GM12892 (cell line): Measurements from ENCODE around the gene CAPSL. TPM values are rescaled to one million over a fixed set of nuclear protein-coding genes. Genes with fewer than 3 reads are reported as not detected.
"Not testable (repeated sequence)": the region's sequence is repeated elsewhere in the genome, so short reads cannot be mapped to it uniquely, and the experiment has no call there.

ENCODE experiments used
- DNase-seq: peaks from one replicate; pipeline ENCODE4 v3.0.0; 2011; ENCODE audit not compliant: insufficient read length
- FAIRE-seq: peaks from 2 replicates; lab custom pipeline; 2011; peaks lifted over from hg19 to GRCh38; lab: Jason Lieb, UNC
- POLR2A ChIP-seq: IDR thresholded peaks from 2 replicates; pipeline ENCODE4 v1.6.1; 2011; ENCODE audit warnings: low read depth, low read length, control low read depth
- POLR2AphosphoS5 ChIP-seq: IDR thresholded peaks from 2 replicates; pipeline ENCODE4 v1.6.1; 2011; ENCODE audit warnings: low read depth, low read length, control low read depth
- TAF1 ChIP-seq: IDR thresholded peaks from 2 replicates; pipeline ENCODE4 v1.6.1; 2011; ENCODE audit warnings: low read depth, mild to moderate bottlenecking, control low read depth, low read length, borderline replicate concordance
- polyA plus RNA-seq: library from polyadenylated mRNA; unstranded; fragments of >200 nt; gene quantifications from one replicate; pipeline ENCODE4 v1.2.1, GENCODE V29; 2012; ENCODE audit warnings: missing spikeins, inconsistent platforms; ENCODE audit not compliant: missing spikeins

CAPSL gene
- polyA plus RNA-seq, result 0.49 TPM

DNA sequence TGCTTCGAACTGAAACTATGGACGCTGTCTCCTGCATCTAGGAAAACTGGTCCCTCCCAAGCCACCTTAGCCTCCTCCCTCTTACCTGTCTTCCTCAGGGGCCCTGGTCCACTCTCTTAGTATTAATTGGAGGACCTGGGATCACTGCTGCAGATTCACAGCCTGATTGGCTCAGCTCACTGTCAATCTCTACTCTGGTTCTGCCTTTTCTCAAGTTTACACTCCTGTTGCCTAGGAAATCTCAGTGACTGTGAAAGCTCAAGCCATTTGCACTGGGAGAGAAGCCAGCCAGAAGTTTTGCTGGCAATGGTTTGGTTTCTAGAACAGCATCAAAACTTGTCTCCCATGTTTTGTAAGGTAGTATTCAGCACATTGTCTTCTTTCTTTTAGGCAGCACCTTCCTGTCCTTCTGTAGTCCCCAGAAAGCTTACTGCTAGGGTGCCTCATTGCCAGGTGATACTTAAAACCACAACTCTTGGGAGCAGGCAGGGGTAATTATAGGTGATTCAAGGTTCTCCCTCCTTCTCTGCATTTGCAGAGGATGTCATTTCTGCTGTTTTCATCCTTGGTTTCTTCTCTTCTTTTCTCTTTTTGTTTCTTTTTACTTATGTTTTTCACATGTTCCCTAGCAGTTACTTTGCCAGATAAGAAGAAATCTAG, at the start of gene CAPSL:
TSS of gene CAPSL (minus strand) at position 55 of the 660 bp plus-strand sequence. CDS start 17,502 bp downstream, outside the sequence.
- DNase-seq, result no peak
- no peak for FAIRE-seq
- no peak for TF ChIP-seq POLR2A
- no peak for TF ChIP-seq TAF1
- TF ChIP-seq POLR2AphosphoS5, result no peak

DNA sequence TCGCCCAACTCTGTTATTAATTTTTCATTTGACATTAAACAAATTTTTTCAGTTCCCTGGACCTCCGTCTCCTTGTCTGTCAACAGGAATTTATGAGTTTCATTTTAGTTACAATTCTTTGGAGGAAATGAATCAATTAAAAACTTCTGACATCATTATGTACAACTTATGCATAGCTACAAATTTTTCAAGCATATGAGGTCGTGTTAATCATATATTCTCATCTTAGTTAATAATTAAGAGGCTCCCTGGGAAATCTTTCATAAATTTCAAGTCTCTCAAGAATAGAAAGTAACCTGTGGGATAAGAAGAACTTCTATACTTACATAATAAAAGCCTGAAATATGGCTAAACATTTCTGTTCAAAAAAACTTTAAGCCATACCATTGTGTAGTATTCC, 49.4 kb upstream of the CAPSL start:
- DNase-seq, result no peak
- TF ChIP-seq POLR2AphosphoS5 (no peak), POLR2A (no peak), TAF1 (no peak)
- no peak for FAIRE-seq

DNA sequence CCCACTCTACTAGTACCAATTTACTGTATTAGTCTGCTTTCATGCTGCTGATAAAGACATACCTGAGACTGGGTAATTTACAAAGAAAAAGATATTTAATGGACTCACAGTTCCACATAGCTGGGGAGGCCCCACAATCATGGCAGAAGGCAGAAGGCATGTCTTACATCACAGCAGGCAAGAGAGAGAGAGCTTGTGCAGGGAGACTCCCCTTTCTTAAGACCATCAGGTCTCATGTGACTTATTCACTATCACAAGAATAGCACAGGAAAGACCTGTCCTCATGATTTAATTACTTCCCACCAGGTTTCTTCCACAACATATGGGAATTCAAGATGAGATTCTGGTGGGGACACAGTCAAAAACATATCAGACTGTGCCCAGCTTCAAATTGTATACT, 41.3 kb upstream of the CAPSL start:
- TF ChIP-seq POLR2AphosphoS5 (no peak), POLR2A (no peak), TAF1 (no peak)
- DNase-seq (no peak), FAIRE-seq (no peak)

DNA sequence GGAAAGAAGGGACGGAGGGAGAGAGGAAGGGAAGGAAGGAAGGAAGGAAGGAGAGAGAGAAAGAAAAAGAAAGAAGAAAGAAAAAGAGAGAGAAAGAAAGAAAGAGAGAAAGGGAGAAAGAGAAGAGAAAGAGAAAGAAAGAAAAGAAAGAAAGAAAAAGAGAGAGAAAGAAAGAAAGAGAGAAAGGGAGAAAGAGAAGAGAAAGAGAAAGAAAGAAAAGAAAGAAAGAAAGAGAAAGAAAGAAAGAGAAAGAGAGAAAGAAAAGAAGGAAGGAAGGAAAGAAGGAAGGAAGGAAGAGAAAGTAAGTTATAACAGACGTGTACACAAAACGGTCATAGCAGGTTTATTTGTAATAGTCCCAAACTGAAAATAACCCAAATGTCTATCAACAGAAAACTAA, 38.4 kb upstream of the CAPSL start:
- DNase-seq, FAIRE-seq: not testable (repeated sequence)

DNA sequence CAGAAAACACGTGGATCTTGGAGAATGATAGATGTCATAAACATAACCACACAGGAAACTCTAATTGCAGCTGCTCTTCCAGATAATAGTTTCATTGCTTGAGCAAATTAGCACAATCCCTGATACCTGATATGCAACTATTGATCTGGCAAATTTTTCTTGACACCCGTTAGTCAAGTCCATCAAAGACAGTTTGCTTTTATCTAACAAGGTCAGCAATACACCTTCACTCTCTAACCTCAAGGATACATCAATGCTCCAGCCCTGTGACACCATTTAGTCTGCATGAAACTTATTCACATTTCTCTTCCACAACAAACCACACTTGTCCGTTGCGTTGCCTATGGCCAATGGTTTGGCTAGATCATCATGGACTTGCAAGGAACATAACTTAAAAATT, 36.1 kb upstream of the CAPSL start:
- FAIRE-seq (no peak), DNase-seq (no peak)
- TF ChIP-seq POLR2AphosphoS5 (no peak), TAF1 (no peak), POLR2A (no peak)

DNA sequence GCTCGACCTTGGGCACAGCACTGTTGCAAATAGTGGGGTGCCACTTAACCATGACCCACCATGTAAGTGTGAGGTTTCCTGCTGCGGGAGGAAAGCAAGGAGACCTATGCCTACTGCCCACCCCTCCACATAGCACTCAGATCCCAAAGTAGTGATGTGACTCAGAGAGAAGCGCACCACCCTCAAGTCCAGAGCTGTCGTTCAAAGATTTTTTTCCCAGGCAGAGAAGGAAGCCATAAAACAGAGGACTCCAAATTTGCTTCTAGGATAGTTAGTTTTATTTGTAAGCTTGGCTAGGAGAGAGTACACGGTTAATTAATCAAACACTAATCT, 33.4 kb upstream of the CAPSL start:
- DNase-seq (no peak), FAIRE-seq (no peak)
- no peak for TF ChIP-seq TAF1
- no peak for TF ChIP-seq POLR2A
- no peak for TF ChIP-seq POLR2AphosphoS5

DNA sequence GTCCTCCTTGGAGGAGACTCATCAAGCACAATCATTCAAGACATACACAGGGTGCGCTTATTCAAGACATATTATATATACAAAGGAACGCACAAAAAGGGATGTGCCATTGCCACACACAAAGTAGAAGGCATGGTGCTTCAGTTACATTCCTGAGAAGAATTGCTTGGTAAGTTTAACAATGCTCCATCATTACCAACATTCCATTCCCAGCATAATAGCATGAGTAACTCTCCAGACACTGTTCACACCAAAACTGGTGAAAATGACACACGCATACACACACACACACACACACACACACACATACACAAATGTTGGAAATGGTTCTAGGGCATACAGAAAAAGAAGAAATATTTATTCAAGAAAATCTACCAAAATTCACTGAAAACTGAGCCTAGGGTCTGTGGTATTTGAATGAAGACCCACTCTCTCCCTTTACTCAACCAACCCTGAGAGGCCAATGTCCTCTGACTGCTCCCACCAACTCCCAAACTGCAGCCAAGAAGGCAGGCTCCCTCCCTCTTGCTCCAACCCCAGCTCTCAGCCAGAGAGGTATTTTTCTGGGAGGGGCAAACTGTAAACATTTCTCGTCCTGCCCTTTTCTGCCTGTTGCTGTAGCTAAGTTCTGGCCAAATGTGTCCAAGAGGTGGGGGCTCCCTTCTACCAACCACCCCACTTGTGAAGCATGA, 32.9 kb upstream of the CAPSL start:
- TF ChIP-seq POLR2A, result no peak
- TF ChIP-seq POLR2AphosphoS5, result no peak
- TF ChIP-seq TAF1, result no peak
- DNase-seq (no peak), FAIRE-seq (no peak)

DNA sequence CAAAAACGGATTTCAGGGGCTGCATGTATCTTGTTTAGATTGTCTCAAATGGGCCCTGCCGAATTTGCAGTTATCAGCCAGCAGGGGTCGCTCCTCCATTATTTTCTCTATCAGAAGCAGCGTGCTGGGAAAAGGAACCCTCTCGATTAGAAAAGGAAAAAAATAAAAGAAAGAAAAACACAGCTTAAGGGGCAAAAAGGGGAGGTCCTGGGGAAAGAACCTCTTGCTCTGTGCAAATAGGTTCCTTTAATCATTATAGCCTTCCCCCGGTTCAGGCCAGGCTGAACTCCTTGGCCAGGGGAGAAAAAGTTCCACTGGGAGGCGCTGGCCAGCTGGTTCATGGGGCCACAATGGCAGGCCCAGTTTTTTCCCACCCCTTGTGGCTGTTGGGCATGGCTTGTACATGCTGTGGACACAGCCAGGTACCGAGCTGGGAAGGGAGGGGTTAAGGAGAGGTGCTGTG, 25.0 kb upstream of the CAPSL start:
- TF ChIP-seq POLR2AphosphoS5 (no peak), TAF1 (no peak), POLR2A (no peak)
- FAIRE-seq (no peak), DNase-seq (no peak)

DNA sequence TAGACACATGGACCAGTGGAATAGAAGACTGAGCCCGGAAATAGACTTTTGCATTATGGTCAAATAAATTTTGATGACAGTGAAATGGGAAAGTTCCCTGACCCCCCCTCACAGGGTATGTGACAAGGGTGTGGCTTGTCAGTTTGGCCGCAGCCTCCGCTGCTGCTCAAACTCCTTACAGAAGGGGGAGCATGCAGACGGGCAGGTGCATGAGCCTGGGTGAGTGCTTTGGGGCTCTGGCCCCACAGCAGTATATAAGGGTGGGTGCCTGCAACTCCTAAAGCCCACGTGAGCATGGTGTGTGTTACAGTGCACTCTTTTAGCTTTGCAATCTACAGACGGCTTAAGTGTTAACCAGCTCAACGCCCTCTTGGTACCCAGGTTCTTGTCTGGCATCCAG, 21.9 kb upstream of the CAPSL start:
- DNase-seq, result no peak
- TF ChIP-seq TAF1 (no peak), POLR2AphosphoS5 (no peak), POLR2A (no peak)
- FAIRE-seq, result no peak

DNA sequence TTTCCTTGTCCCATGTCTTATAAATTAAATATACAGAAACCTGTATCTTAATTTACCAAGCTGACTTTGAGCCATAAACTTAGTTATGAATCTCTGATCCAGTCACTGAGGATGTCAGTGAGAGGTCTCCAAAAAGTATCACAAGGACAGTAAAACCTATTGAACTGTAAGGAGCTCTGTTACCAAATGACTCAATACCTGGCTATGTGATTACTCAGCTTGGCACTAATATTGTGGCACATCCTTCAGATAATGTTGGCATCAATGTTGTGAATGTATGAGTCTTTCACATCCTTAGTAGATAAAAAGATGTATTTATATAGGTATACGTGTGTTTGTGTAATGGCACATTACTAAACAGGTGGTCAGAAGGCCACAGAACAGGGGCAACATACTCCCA, 18.0 kb upstream of the CAPSL start:
- DNase-seq, result no peak
- TF ChIP-seq POLR2AphosphoS5, result no peak
- no peak for TF ChIP-seq TAF1
- TF ChIP-seq POLR2A, result no peak
- no peak for FAIRE-seq

DNA sequence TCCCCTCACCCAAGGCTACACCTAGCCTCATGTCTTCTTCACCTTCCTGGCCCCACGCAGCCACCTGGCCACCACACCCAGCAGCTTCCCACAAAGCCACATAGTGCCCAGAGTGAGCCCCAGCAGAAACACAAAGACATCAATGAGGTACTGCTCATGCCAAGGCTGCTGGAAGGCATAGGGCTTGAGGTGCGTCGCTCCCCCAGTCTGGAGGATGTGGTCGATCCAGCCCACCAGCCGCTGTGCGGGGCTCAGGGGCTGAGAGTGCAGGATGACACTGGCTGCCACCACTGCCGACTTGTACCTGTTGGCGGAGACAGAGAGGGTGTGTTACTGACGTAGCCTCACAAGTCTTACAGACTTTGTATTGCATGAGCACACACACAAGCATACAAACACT, 15.8 kb upstream of the CAPSL start:
- DNase-seq (no peak), FAIRE-seq (no peak)
- TF ChIP-seq POLR2AphosphoS5 (no peak), POLR2A (no peak), TAF1 (no peak)

DNA sequence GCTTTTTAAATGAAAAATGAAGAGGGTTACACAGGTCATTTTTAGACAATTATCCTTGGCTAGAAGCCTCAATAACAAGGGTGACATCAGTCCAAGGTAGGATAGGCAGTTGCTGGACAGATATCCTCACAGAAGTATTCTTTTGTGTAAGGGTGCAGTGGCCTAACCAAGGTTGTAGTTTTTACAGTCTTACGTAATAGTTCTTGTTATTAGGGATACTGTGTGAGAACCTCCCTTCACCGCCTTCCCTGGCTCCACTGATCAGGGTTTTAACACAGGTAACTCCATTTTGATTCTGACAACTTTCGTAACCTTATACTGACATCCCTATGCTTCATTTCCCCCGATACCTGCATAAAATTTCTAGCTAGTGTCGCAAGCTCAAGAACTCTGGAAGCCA, 8.7 kb upstream of the CAPSL start:
- TF ChIP-seq POLR2A (no peak), POLR2AphosphoS5 (no peak), TAF1 (no peak)
- no peak for DNase-seq
- FAIRE-seq, result no peak

DNA sequence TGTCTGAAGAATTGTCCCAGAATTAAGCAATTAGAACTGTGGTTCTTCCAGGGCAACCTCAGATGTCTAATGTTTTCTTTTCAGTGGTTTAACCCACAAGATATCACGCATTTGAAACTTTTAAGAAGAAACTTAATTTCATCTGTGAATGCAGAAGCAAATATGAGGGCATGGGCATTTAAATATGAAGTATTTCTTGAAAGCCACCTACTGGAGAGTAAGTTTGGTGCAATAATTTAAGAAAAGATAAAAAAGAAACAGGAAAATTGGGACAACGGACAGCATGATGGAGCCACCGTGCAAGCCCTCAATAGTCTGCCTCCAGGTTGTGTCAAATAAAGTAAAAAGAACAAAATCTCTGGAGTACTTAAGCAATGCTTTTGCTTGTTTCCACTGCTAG, 1.2 kb upstream of the CAPSL start:
- DNase-seq, result no peak
- TF ChIP-seq POLR2AphosphoS5 (no peak), POLR2A (no peak), TAF1 (no peak)
- no peak for FAIRE-seq
